Smooth muscle cell of trachea (primary cell): ENCODE data around the gene DCAF11. TPM values are rescaled to one million over a fixed set of nuclear protein-coding genes. Genes with fewer than 3 reads are reported as not detected.

Experiments
- total RNA-seq: library from RNA; depleted of rRNA; stranded (reverse); fragments of >200 nt; gene quantifications from 2 replicates; pipeline ENCODE4 v1.2.1, GENCODE V29; 2014

DCAF11 gene
- total RNA-seq, result 69.5 and 88.2 TPM in 2 replicates

GRCh38 chr14:24114532-24115421, at the start of gene DCAF11, which contains the start of gene NRL:
DCAF11 (plus strand) TSS chr14:24114777; CDS start chr14:24115595, 818 bp downstream.
NRL (minus strand) TSS chr14:24114949; CDS start chr14:24082848, 32,101 bp downstream.

GRCh38 chr14:24071144-24071697, 43.4 kb upstream of the DCAF11 start, which contains the start of gene CPNE6:
CPNE6 (plus strand) TSS chr14:24071562; CDS start chr14:24072937, 1,375 bp downstream.

GRCh38 chr14:24093901-24094840, 20.4 kb upstream of the DCAF11 start, which contains the start of gene PCK2:
PCK2 (plus strand) TSS chr14:24094311; CDS start chr14:24094406, 95 bp downstream.

GRCh38 chr14:24130380-24130716, 15.8 kb downstream of the DCAF11 start, which contains the start of gene FITM1:
FITM1 (plus strand) TSS chr14:24130659; CDS start chr14:24131564, 905 bp downstream.

GRCh38 chr14:24135834-24136683, 21.5 kb downstream of the DCAF11 start, which contains the start of gene PSME1:
PSME1 (plus strand) TSS chr14:24136194; CDS start chr14:24136263, 69 bp downstream.

GRCh38 chr14:24141097-24141880, 26.7 kb downstream of the DCAF11 start, which contains the start of gene EMC9:
EMC9 (minus strand) TSS chr14:24141591; CDS start chr14:24141304, 287 bp downstream.

GRCh38 chr14:24146453-24146977, 31.9 kb downstream of the DCAF11 start, which contains the start of gene PSME2:
PSME2 (minus strand) TSS chr14:24146610; CDS start chr14:24146581, 29 bp downstream.

GRCh38 chr14:24146978-24147760, 32.6 kb downstream of the DCAF11 start, which contains the start of gene RNF31:
RNF31 (plus strand) TSS chr14:24147498; CDS start chr14:24147699, 201 bp downstream.

GRCh38 chr14:24160850-24161804, 46.5 kb downstream of the DCAF11 start, which contains the start of gene IRF9:
IRF9 (plus strand) TSS chr14:24161265; CDS start chr14:24162145, 880 bp downstream.

GRCh38 chr14:24171422-24172260, 57.1 kb downstream of the DCAF11 start, which contains the start of gene REC8:
REC8 (plus strand) TSS chr14:24172080; CDS start chr14:24172553, 473 bp downstream.

Other genes with a start within 250 kb of the DCAF11 start
- 47.6 and 55.0 TPM in 2 replicates for gene DHRS4, start 161.0 kb upstream of the DCAF11 start, total RNA-seq
- gene DHRS4L2, start 125.8 kb upstream of the DCAF11 start, total RNA-seq, result 18.5 and 25.0 TPM in 2 replicates
- 0.15 and 0.33 TPM in 2 replicates for gene CARMIL3, start 62.8 kb upstream of the DCAF11 start, total RNA-seq
- not detected in 2 replicates for gene CPNE6, start 43.2 kb upstream of the DCAF11 start, total RNA-seq
- 25.0 and 35.4 TPM in 2 replicates for gene PCK2, start 20.5 kb upstream of the DCAF11 start, total RNA-seq
- gene NRL, start 172 bp downstream of the DCAF11 start, total RNA-seq, result 0.83 and 0.87 TPM in 2 replicates
- 0.33 and 0.44 TPM in 2 replicates for gene FITM1, start 15.9 kb downstream of the DCAF11 start, total RNA-seq
- 132 and 143 TPM in 2 replicates for gene PSME1, start 21.4 kb downstream of the DCAF11 start, total RNA-seq
- 11.1 and 25.2 TPM in 2 replicates for gene EMC9, start 26.8 kb downstream of the DCAF11 start, total RNA-seq
- 87.2 and 117 TPM in 2 replicates for gene PSME2, start 31.8 kb downstream of the DCAF11 start, total RNA-seq
- 35.5 and 57.9 TPM in 2 replicates for gene RNF31, start 32.7 kb downstream of the DCAF11 start, total RNA-seq
- gene IRF9, start 46.5 kb downstream of the DCAF11 start, total RNA-seq, result 87.8 and 104 TPM in 2 replicates
- gene REC8, start 57.3 kb downstream of the DCAF11 start, total RNA-seq, result 1.8 and 2.3 TPM in 2 replicates
- gene IPO4, start 74.0 kb downstream of the DCAF11 start, total RNA-seq, result 39.4 and 47.6 TPM in 2 replicates
- 87.0 and 90.6 TPM in 2 replicates for gene TM9SF1, start 80.7 kb downstream of the DCAF11 start, total RNA-seq
- gene TSSK4, start 90.9 kb downstream of the DCAF11 start, total RNA-seq, result not detected in 2 replicates
- gene CHMP4A, start 98.7 kb downstream of the DCAF11 start, total RNA-seq, result 27.6 and 44.5 TPM in 2 replicates
- gene MDP1, start 101.3 kb downstream of the DCAF11 start, total RNA-seq, result 11.1 and 25.5 TPM in 2 replicates
- gene NEDD8, start 117.6 kb downstream of the DCAF11 start, total RNA-seq, result 143 and 203 TPM in 2 replicates
- gene GMPR2, start 118.2 kb downstream of the DCAF11 start, total RNA-seq, result 94.2 and 119 TPM in 2 replicates
- gene TINF2, start 127.8 kb downstream of the DCAF11 start, total RNA-seq, result 68.9 and 83.2 TPM in 2 replicates
- 0.83 and 1.5 TPM in 2 replicates for gene TGM1, start 148.4 kb downstream of the DCAF11 start, total RNA-seq
- 23.3 and 31.6 TPM in 2 replicates for gene RABGGTA, start 156.8 kb downstream of the DCAF11 start, total RNA-seq
- 19.8 and 22.1 TPM in 2 replicates for gene DHRS1, start 185.0 kb downstream of the DCAF11 start, total RNA-seq
- gene NOP9, start 185.1 kb downstream of the DCAF11 start, total RNA-seq, result 19.3 and 25.1 TPM in 2 replicates
- gene CIDEB, start 193.2 kb downstream of the DCAF11 start, total RNA-seq, result 1.5 and 2.6 TPM in 2 replicates
- gene LTB4R2, start 195.4 kb downstream of the DCAF11 start, total RNA-seq, result 3.8 and 4.6 TPM in 2 replicates
- 0.87 and 4.1 TPM in 2 replicates for gene LTB4R, start 196.7 kb downstream of the DCAF11 start, total RNA-seq
- gene ADCY4, start 220.3 kb downstream of the DCAF11 start, total RNA-seq, result 9.6 and 11.7 TPM in 2 replicates
- 2.9 and 6.8 TPM in 2 replicates for gene RIPK3, start 225.2 kb downstream of the DCAF11 start, total RNA-seq